Midbrain (tissue), 1 donor: ENCODE data around the gene DNAJB12.
"Not testable (repeated sequence)": the region's sequence is repeated elsewhere in the genome, so short reads cannot be mapped to it uniquely, and the experiment has no call there.

Experiments
- DNase-seq: peaks from one replicate; lab custom pipeline; 2025; lab: John Stamatoyannopoulos, UW

The DNAJB12 gene

GRCh38 chr10:72354356-72355213, at the start of gene DNAJB12:
DNAJB12 (minus strand) TSS chr10:72354919; CDS start chr10:72354897, 22 bp downstream.
- peak; percentile 94 for DNase-seq

DNA sequence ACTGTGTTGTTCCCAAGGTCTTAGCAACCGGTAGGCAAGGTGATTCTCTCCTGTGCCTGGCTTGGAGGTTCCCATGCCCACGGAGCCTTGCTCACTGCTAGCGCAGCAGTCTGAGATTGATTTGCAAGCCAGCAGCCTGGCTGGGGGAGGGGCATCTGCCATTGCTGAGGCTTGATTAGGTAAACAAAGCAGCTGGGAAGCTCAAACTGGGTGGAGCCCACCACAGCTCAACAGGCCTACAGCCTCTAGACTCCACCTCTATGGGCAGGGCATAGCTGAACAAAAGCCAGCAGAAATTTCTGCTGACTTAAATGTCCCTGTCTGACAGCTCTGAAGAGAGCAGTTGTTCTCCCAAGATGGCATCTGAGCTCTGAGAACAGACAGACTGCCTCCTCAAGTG, 40.9 kb upstream of the DNAJB12 start:
- DNase-seq, result not testable (repeated sequence)

DNA sequence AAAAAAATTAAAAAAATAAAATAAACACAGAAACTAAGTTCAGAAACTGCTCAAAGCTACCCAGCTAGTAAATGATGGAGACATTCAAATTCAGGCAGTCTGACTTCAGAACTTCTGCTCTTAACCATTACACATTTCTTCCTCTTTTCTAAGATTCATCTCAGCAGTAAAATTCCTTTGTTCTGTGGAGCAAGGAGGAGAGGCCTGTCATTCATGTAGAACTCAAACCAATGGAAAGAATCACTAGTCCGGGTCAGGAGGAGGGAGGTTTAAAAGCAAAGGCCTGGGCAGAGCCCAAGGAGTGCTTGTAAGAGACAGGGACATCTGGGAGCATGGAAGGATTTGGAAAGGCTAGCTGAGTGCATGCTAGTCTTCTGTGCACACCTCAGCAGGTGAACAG, 37.9 kb upstream of the DNAJB12 start:
- no peak for DNase-seq

DNA sequence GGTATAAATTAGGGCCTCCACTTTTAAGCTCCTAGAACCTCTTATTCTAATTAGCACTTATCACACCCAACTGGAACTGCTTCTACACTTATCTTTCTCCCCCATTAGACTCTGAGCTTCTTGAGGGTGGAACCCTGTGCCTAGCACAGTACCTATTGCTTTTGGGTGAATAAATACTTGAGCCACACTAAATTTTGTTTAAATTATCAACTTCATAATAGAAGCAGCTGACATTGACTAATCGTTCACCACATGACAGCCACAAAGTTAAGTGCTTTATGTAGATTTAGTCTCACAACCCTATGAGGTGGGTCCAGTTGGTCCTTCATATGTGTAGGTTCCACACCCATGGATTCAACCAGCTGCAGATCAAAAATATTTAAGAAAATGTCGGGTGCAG, 36.0 kb upstream of the DNAJB12 start:
- no peak for DNase-seq

GRCh38 chr10:72389716-72390115, 35.0 kb upstream of the DNAJB12 start:
- no peak for DNase-seq

DNA sequence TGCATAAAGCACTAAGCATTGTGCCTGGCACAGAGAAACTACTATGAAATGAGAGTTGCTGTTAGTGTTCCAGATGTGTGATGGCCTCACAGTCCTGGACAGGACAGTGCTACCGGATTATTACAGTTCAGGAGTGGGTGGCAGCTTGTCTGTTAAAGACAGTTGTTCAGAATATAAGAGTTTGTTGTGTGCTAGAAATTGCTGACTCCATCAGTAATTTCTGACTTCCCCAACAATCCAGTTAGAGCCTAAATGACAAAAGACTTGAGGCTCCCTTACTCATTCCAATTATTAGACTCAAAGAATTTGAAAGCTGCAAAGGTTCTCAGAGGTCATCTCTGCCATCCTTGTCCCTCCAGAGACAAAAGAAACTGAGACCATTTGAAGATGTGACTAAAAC, 34.3 kb upstream of the DNAJB12 start:
- DNase-seq, result no peak

DNA sequence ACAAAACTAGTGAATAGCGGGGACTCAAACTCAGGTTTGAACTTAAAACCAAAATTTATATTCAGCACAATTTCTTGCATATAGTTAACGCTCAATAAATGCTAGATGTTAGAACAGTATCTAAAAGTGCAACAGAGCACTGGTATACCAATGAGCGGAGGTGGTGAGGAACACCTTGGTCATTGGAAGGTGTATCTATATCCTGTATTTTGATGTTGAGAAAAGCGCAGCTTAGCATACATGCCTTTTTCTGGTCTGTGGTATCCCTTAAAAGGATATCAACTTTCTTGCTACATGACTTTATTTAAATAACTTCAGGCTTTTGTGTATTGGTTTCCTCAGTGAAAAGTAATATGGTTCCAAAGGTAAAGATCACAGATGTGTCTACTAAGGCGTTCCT, 33.3 kb upstream of the DNAJB12 start:
- DNase-seq, result no peak

GRCh38 chr10:72386916-72387586, 32.3 kb upstream of the DNAJB12 start:
- DNase-seq, result no peak

DNA sequence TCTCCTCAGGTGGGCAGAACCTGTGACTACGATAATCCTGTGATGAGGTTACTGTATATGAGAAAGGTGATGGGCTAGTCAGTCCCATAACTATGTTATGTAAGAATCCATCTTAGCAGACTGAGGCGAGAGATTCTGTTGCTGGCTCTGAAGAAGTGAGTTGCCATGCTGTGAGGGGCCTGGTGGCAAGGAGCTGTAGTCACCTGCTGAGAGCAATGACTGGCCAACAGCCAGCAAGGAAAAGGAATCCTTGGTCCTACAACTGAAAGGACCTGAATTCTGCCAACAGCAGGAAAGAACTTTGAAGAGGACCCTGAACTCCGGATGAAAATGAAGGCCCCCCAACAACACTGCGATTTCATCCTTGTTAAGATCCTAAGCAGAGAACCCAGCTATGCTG, 31.0 kb upstream of the DNAJB12 start:
- DNase-seq, result no peak

DNA sequence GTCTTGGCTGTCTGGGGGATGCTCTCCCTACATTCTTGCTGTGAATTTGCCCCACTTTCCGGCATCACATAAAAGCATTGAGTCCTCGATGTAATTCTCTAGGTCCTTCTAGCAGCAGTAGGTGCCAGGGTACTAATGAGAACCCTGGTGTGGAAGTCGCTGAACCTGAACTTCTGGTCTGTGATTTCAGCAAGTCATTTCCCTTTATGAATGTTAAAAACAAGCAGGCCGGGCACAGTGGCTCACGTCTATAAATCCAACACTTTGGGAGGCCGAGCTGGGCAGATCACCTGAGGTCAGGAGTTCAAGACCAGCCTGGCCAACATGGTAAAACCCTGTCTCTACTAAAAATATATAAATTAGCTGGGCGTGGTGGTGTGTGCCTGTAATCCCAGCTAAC, 30.3 kb upstream of the DNAJB12 start:
- DNase-seq, result not testable (repeated sequence)

GRCh38 chr10:72379776-72380175, 25.1 kb upstream of the DNAJB12 start:
- no peak for DNase-seq

DNA sequence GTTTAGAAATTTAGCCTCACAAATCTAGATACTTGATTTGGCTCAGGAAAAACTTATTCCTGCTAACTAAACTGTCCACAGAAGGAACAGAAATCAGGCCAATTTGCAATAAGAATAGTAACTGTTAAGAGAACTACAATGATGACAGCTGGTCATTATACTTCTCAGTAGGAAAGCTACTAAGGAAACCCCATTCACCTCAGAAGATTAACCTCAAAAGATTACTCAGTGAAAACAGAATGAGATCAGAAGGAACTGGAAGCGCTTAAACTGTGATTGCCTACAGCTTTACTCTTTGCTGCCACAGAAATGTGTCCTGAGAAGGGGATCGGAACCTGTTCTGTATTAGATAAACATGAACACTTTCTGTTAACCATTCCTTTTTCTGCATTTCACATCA, 24.3 kb upstream of the DNAJB12 start:
- no peak for DNase-seq

- DNase-seq, result peak; percentile 51
These were observed 20.9 kb upstream of the DNAJB12 start for GRCh38 chr10:72375585-72375984.

DNA sequence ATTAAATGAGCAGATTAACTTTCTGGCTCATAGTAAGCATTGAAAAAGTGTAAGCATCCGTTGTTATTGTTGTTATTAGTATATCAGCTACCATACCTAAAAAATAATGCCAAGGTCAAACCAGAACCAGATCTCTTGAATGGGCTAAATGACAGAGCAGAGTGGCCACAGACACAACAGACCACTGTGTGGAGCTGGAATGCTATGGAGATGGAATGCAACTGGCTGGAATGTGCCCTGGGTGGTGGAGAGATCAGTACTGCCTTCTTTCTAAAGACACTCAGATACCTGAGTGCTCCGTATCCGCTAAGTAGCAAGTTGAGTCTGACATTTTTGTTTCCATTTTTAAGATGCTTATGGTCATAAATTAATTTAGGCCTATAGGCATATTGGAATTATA, 20.5 kb upstream of the DNAJB12 start:
- DNase-seq, result peak; percentile 43

GRCh38 chr10:72370201-72370722, 15.5 kb upstream of the DNAJB12 start:
- DNase-seq, result no peak

- no peak for DNase-seq
These were observed 12.7 kb upstream of the DNAJB12 start for GRCh38 chr10:72367301-72367960.

- DNase-seq, result no peak
These were observed 10.6 kb upstream of the DNAJB12 start for GRCh38 chr10:72365106-72365895.

DNA sequence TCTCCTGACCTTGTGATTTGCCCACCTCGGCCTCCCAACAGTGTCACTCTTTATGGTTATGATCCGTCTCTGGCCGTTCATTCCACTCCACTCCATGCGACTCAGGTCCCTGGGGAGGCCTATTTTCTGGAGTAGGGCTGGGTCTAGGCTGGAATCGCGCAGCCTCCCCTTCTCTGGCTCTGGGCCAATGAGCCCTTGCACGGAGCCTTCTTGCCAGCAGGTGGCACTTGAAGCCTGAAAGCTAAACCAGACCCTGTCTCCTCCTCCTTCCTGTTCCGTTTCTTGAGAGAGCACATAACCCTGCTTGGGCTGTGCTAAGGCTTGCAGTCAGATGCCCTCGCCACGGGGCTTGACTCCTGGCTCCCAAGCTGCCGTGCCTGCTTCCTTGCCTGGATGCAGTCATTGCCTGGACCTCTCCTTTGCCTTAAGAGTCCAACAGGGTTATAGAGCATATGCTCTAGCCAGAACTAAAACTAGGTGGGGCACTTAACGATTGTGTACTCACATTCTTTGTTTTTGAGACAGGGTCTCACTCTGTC, 9.6 kb upstream of the DNAJB12 start:
- DNase-seq, result peak; percentile 75

DNA sequence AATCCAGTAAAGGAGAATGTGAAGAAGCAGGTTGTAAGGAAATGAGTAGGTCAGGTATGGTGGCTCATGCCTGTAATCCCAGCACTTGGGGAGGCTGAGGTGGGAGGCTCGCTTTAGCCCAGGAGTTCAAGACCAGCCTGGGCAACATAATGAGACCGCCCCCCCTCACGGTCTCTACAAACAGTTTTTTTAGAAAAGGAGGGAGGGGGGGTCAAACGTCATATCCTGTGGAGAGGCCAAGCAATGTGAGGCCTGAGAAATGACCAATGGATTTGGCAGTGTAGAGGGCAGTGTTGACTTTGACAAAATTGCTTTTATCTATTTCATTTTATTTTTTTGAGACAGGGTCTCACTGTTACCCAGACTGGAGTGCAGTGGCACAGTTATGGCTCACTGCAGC, 2.3 kb upstream of the DNAJB12 start:
- no peak for DNase-seq

DNA sequence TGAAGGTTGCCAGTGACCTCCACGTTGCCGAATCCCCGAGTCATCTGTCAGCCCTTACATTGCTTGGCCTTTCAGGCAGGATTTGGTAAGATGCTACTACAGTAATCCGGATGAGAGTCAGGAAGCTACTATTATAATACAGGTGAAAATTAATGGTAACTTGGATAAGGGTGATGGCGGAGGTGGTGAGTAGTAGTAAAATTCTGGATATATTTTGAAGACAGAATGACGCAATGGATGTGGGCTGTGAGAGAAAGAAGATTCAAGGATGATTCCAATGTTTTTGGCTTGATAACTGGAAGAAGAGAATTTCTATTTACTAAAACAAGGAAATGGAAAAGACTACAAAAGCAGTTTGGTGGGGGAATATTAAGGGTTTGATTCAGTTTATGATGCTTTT, 1.4 kb upstream of the DNAJB12 start:
- DNase-seq, result no peak

GRCh38 chr10:72355214-72355555, 466 bp upstream of the DNAJB12 start:
- DNase-seq, result no peak

- no peak for DNase-seq
These were observed 759 bp downstream of the DNAJB12 start for GRCh38 chr10:72353965-72354355.
